Neutrophil (primary cell): ENCODE results near the gene GCLC.

Experiments
- H3K27ac ChIP-seq: fragments of 200-600 bp; sonication (generic); 2 replicates; pipeline ENCODE4 v1.5.1; 2016; ENCODE audit warnings: mild to moderate bottlenecking, moderate library complexity
- H3K27me3 ChIP-seq: fragments of 200-600 bp; sonication (generic); 2 replicates; pipeline ENCODE4 v1.6.0; 2016; ENCODE audit warnings: mild to moderate bottlenecking
- H3K36me3 ChIP-seq: fragments of 200-600 bp; sonication (generic); 2 replicates; pipeline ENCODE4 v1.5.1; 2017
- H3K4me1 ChIP-seq, 2 experiments: fragments of 200-600 bp in 1 of 2; sonication (generic) in 1 of 2; 1 replicate in 1 of 2; 2 replicates in 1 of 2; pipeline versions ENCODE4 v1.5.1 to v1.6.1; 2013 to 2016; ENCODE audit warnings: low read depth in 1 of 2, low read length in 1 of 2, mild to moderate bottlenecking in 1 of 2, moderate library complexity in 1 of 2; ENCODE audit not compliant: control insufficient read depth in 1 of 2, insufficient read depth in 1 of 2
- H3K4me3 ChIP-seq, 2 experiments: fragments of 200-600 bp in 1 of 2; sonication (generic) in 1 of 2; 1 replicate in 1 of 2; 2 replicates in 1 of 2; pipeline ENCODE4 v1.5.1; 2013 to 2016; ENCODE audit warnings: low read depth in 1 of 2, low read length in 1 of 2, mild to moderate bottlenecking in 1 of 2, moderate library complexity in 1 of 2
- H3K9me3 ChIP-seq: fragments of 200-600 bp; sonication (generic); 2 replicates; pipeline ENCODE4 v1.5.1; 2016
- CTCF ChIP-seq: fragments of 200-600 bp; sonication (generic); IDR thresholded peaks from 2 replicates; pipeline ENCODE4 v1.5.1; 2016; ENCODE audit warnings: antibody characterized with exemption

The GCLC gene

GRCh38 chr6:53544470-53545308, at the start of gene GCLC:
TSS of gene GCLC (minus strand) at chr6:53545101. CDS start at chr6:53544645, 456 bp downstream.
- TF ChIP-seq CTCF = peak; percentile 69
- no peaks in the 10 kb centered on the region for H3K36me3 ChIP-seq
- peak within 1 kb of the TSS; percentile 74 for H3K27ac ChIP-seq
- peaks cover 23 to 31% of the 10 kb centered on the region in 2 experiments for H3K4me1 ChIP-seq
- no peaks in the 10 kb centered on the region for H3K9me3 ChIP-seq
- peak within 1 kb of the TSS; percentile 69 to 78 for H3K4me3 ChIP-seq
- peaks cover 20% of the 10 kb centered on the region for H3K27me3 ChIP-seq

- Histone ChIP-seq H3K9me3 (no peaks in the 10 kb centered on the region), H3K36me3 (no peaks in the 10 kb centered on the region), H3K4me3 (no peak overlapping the region), H3K4me1 (no peaks in the 10 kb centered on the region), H3K27me3 (no peaks in the 10 kb centered on the region), H3K27ac (no peak overlapping the region)
- no peak for TF ChIP-seq CTCF
Observed at GRCh38 chr6:53594596-53594995, 49.7 kb upstream of the GCLC start.

- no peaks in the 10 kb centered on the region for H3K36me3 ChIP-seq
- H3K4me1 ChIP-seq = no peaks in the 10 kb centered on the region
- no peak overlapping the region for H3K27ac ChIP-seq
- no peak for TF ChIP-seq CTCF
- H3K27me3 ChIP-seq = no peaks in the 10 kb centered on the region
- no peak overlapping the region for H3K4me3 ChIP-seq
- H3K9me3 ChIP-seq = no peaks in the 10 kb centered on the region
Observed at GRCh38 chr6:53593001-53593488, 48.1 kb upstream of the GCLC start.

- Histone ChIP-seq H3K4me1 (no peaks in the 10 kb centered on the region), H3K9me3 (no peaks in the 10 kb centered on the region), H3K36me3 (no peaks in the 10 kb centered on the region), H3K27ac (no peak overlapping the region), H3K4me3 (no peak overlapping the region), H3K27me3 (no peaks in the 10 kb centered on the region)
- TF ChIP-seq CTCF = no peak
Observed at GRCh38 chr6:53591873-53592272, 47.0 kb upstream of the GCLC start.

- Histone ChIP-seq H3K27ac (no peak overlapping the region), H3K27me3 (no peaks in the 10 kb centered on the region), H3K36me3 (no peaks in the 10 kb centered on the region), H3K9me3 (no peaks in the 10 kb centered on the region), H3K4me1 (no peaks in the 10 kb centered on the region), H3K4me3 (no peak overlapping the region)
- TF ChIP-seq CTCF = no peak
Observed at GRCh38 chr6:53588816-53589509, 44.1 kb upstream of the GCLC start.
